Activated T-cell treated with anti-CD3 and anti-CD28 coated beads, Interleukin-2, amount 50 U/mL, for 72 hours (primary cell): ENCODE measurements around the gene PLEKHG2. TPM values are rescaled to one million over a fixed set of nuclear protein-coding genes. Genes with fewer than 3 reads are reported as not detected.

ENCODE experiments used
- ATAC-seq, 2 donors: fragments of 150-1000 bp; cut with Tn5 transposase; replicated peaks in 1 of 2; 2 replicates each; pipeline ENCODE4 v1.10.0; 2021; ENCODE audit warnings: moderate library complexity in 2 of 2, mild to moderate bottlenecking in 1 of 2
- DNase-seq, 2 donors: peaks; one replicate each; pipeline ENCODE4 v3.0.0; 2021 to 2022; ENCODE audit warnings: mixed read lengths in 1 of 2
- H3K27ac Mint-ChIP-seq: one replicate; pipeline ENCODE4 v1.8.0; 2022; ENCODE audit warnings: mild to moderate bottlenecking, moderate library complexity, mixed read lengths
- H3K27me3 Mint-ChIP-seq: one replicate; pipeline ENCODE4 v1.8.0; 2022; ENCODE audit warnings: low read depth, mixed read lengths
- H3K36me3 Mint-ChIP-seq, 2 donors: one replicate each; pipeline ENCODE4 v1.8.0; 2022; ENCODE audit warnings: mixed read lengths in 2 of 2, mild to moderate bottlenecking in 1 of 2; ENCODE audit not compliant: insufficient read depth in 2 of 2
- H3K4me1 Mint-ChIP-seq: one replicate; pipeline ENCODE4 v1.8.0; 2022; ENCODE audit warnings: low read depth, mixed read lengths
- H3K4me3 Mint-ChIP-seq, 2 donors: one replicate each; pipeline ENCODE4 v1.8.0; 2022; ENCODE audit warnings: mild to moderate bottlenecking in 2 of 2, mixed read lengths in 2 of 2, moderate library complexity in 2 of 2
- H3K9me3 Mint-ChIP-seq, 2 donors: one replicate each; pipeline ENCODE4 v1.8.0; 2022; ENCODE audit warnings: mixed read lengths in 2 of 2
- total RNA-seq, 2 donors: library from RNA; stranded (reverse); gene quantifications; one replicate each; pipeline ENCODE4 v1.2.3, GENCODE V29; 2022

The PLEKHG2 gene
- total RNA-seq, 2 donors from 2014 or later, result 86.5 to 92.1 TPM

- Mint-ChIP-seq H3K9me3 (no peaks in the 10 kb centered on the region), H3K4me3 (no peak overlapping the region), H3K36me3 (peaks cover 0 to 7% of the 10 kb centered on the region in 2 donors), H3K27me3 (no peaks in the 10 kb centered on the region), H3K27ac (no peak overlapping the region), H3K4me1 (peaks cover 11% of the 10 kb centered on the region)
- DNase-seq (no peak), ATAC-seq (no peak)
Observed at GRCh38 chr19:39426170-39426569, 13.7 kb downstream of the PLEKHG2 start.

GRCh38 chr19:39427707-39428106 lies 15.2 kb downstream of the PLEKHG2 start:
- no peak for ATAC-seq
- Mint-ChIP-seq H3K27ac (peak overlapping the region; percentile 72), H3K36me3 (peaks cover 2 to 7% of the 10 kb centered on the region in 2 donors), H3K27me3 (no peaks in the 10 kb centered on the region), H3K9me3 (no peaks in the 10 kb centered on the region), H3K4me1 (peaks cover 20% of the 10 kb centered on the region), H3K4me3 (no peak overlapping the region)
- DNase-seq, result no peak

- DNase-seq (no peak), ATAC-seq (no peak)
- peak overlapping the region; percentile 72 for H3K27ac Mint-ChIP-seq
- H3K27me3 Mint-ChIP-seq, result no peaks in the 10 kb centered on the region
- H3K4me3 Mint-ChIP-seq, result no peak overlapping the region
- H3K36me3 Mint-ChIP-seq, result peaks cover 7 to 12% of the 10 kb centered on the region in 2 donors
- H3K9me3 Mint-ChIP-seq, result no peaks in the 10 kb centered on the region
- H3K4me1 Mint-ChIP-seq, result peaks cover 28% of the 10 kb centered on the region
Observed at GRCh38 chr19:39428283-39429112, 16.0 kb downstream of the PLEKHG2 start.

- ATAC-seq (peak; percentile 81 to 82), DNase-seq (peak; percentile 80 to 87)
- Mint-ChIP-seq H3K27me3 (no peaks in the 10 kb centered on the region), H3K4me1 (peaks cover 51% of the 10 kb centered on the region), H3K9me3 (no peaks in the 10 kb centered on the region), H3K36me3 (peaks cover 20 to 28% of the 10 kb centered on the region in 2 donors), H3K27ac (peak overlapping the region; percentile 94), H3K4me3 (peak overlapping the region; percentile 72 to 74)
Observed at GRCh38 chr19:39430675-39431593, 18.5 kb downstream of the PLEKHG2 start.

- H3K4me1 Mint-ChIP-seq, result peaks cover 67% of the 10 kb centered on the region
- H3K9me3 Mint-ChIP-seq, result no peaks in the 10 kb centered on the region
- peak overlapping the region; percentile 27 to 45 for H3K4me3 Mint-ChIP-seq
- peak overlapping the region; percentile 63 for H3K27ac Mint-ChIP-seq
- peaks cover 20 to 28% of the 10 kb centered on the region in 2 donors for H3K36me3 Mint-ChIP-seq
- no peak for DNase-seq
- no peaks in the 10 kb centered on the region for H3K27me3 Mint-ChIP-seq
- no peak for ATAC-seq
Observed at GRCh38 chr19:39432677-39433025, 20.2 kb downstream of the PLEKHG2 start.

- Mint-ChIP-seq H3K4me3 (peak overlapping the region; percentile 99), H3K9me3 (no peaks in the 10 kb centered on the region), H3K27me3 (no peaks in the 10 kb centered on the region), H3K4me1 (peaks cover 67% of the 10 kb centered on the region), H3K36me3 (peaks cover 20 to 28% of the 10 kb centered on the region in 2 donors), H3K27ac (peak overlapping the region; percentile 97)
- no peak for ATAC-seq
- DNase-seq, result no peak
Observed at GRCh38 chr19:39433480-39434079, 21.1 kb downstream of the PLEKHG2 start.

GRCh38 chr19:39434123-39435076 lies 21.9 kb downstream of the PLEKHG2 start:
- H3K4me1 Mint-ChIP-seq, result peaks cover 67% of the 10 kb centered on the region

GRCh38 chr19:39435499-39436349 lies 23.3 kb downstream of the PLEKHG2 start, which contains the start of gene RPS16:
Gene RPS16 (minus strand): TSS chr19:39435949. CDS start chr19:39435895, 54 bp downstream.
- H3K27ac Mint-ChIP-seq, result peak within 1 kb of the TSS; percentile 97
- H3K9me3 Mint-ChIP-seq, result no peaks in the 10 kb centered on the region
- peak; percentile 100 for DNase-seq
- peaks cover 20 to 26% of the 10 kb centered on the region in 2 donors for H3K36me3 Mint-ChIP-seq
- peak within 1 kb of the TSS; percentile 99 for H3K4me3 Mint-ChIP-seq
- peak; percentile 90 for ATAC-seq
- peaks cover 70% of the 10 kb centered on the region for H3K4me1 Mint-ChIP-seq
- H3K27me3 Mint-ChIP-seq, result no peaks in the 10 kb centered on the region

More at GRCh38 chr19:39434123-39435076, 21.9 kb downstream of the PLEKHG2 start:
- Mint-ChIP-seq H3K27ac (peak overlapping the region; percentile 97), H3K27me3 (no peaks in the 10 kb centered on the region), H3K36me3 (peaks cover 20 to 28% of the 10 kb centered on the region in 2 donors), H3K4me3 (peak overlapping the region; percentile 99), H3K9me3 (no peaks in the 10 kb centered on the region)
- ATAC-seq, result no peak
- DNase-seq, result no peak

GRCh38 chr19:39436350-39436716 lies 23.9 kb downstream of the PLEKHG2 start:
- Mint-ChIP-seq H3K27ac (peak overlapping the region; percentile 97), H3K36me3 (peaks cover 20 to 26% of the 10 kb centered on the region in 2 donors), H3K9me3 (no peaks in the 10 kb centered on the region), H3K4me3 (peak overlapping the region; percentile 99), H3K27me3 (no peaks in the 10 kb centered on the region), H3K4me1 (peaks cover 69% of the 10 kb centered on the region)
- DNase-seq (no peak), ATAC-seq (no peak)

- H3K27ac Mint-ChIP-seq, result no peak overlapping the region
- no peak overlapping the region for H3K4me3 Mint-ChIP-seq
- H3K9me3 Mint-ChIP-seq, result no peaks in the 10 kb centered on the region
- ATAC-seq, result no peak
- H3K36me3 Mint-ChIP-seq, result peaks cover 14 to 17% of the 10 kb centered on the region in 2 donors
- H3K27me3 Mint-ChIP-seq, result no peaks in the 10 kb centered on the region
- H3K4me1 Mint-ChIP-seq, result peaks cover 54% of the 10 kb centered on the region
- DNase-seq, result no peak
Observed at GRCh38 chr19:39438270-39438934, 25.9 kb downstream of the PLEKHG2 start.
